PC-3 (cell line): ENCODE data around the gene TARS2. TPM values are rescaled to one million over a fixed set of nuclear protein-coding genes. Genes with fewer than 3 reads are reported as not detected.
A peak's percentile ranks its signal among the peaks of the same experiment; 100 is the strongest.

Source experiments
- ATAC-seq: fragments of 200-7000 bp; cut with Tn5 transposase; 2 replicates; pipeline ENCODE4 v1.9.1; 2020; ENCODE audit warnings: mild to moderate bottlenecking, moderate library complexity
- BruUV-seq: library from RNA; stranded (reverse); fragments of 400-500 nt; replicated peaks from 2 replicates; lab custom pipeline; 2021; lab: Mats Ljungman, UMichigan
- CTCF ChIA-PET: fragments of 300-600 bp; sonication (Branson Sonifier 250); formaldehyde crosslinking; loops from one replicate; lab custom pipeline; 2022; ENCODE audit warnings: antibody characterized with exemption; lab: Charles Lee
- POLR2A ChIA-PET: fragments of 300-600 bp; sonication (Branson Sonifier 250); formaldehyde crosslinking; loops from one replicate; lab custom pipeline; 2022; ENCODE audit warnings: antibody characterized with exemption; ENCODE audit not compliant: unreplicated experiment; lab: Charles Lee
- DNase-seq: peaks from one replicate; pipeline ENCODE4 v3.0.0-alpha.2; 2015
- H2AFZ ChIP-seq: fragments of 300-600 bp; sonication (generic); 2 replicates; pipeline ENCODE4 v1.6.0; 2016; ENCODE audit warnings: antibody characterized with exemption, low read length
- H3F3A ChIP-seq: fragments of 300-600 bp; sonication (generic); one replicate; pipeline ENCODE4 v1.6.0; 2017; ENCODE audit warnings: antibody characterized with exemption, low read length, control low read depth, mild to moderate bottlenecking; ENCODE audit not compliant: unreplicated experiment
- H3K27ac ChIP-seq: fragments of 300-600 bp; sonication (generic); 2 replicates; pipeline ENCODE4 v1.5.1; 2016; ENCODE audit warnings: mild to moderate bottlenecking, low read length
- H3K27me3 ChIP-seq: fragments of 300-600 bp; sonication (generic); 2 replicates; pipeline ENCODE4 v1.6.1; 2016; ENCODE audit warnings: low read length, mixed read lengths
- H3K36me3 ChIP-seq: fragments of 300-600 bp; sonication (generic); 2 replicates; pipeline ENCODE4 v1.6.1; 2016; ENCODE audit warnings: low read depth, mixed run types, low read length, mixed read lengths
- H3K4me1 ChIP-seq: fragments of 300-600 bp; sonication (generic); 2 replicates; pipeline ENCODE4 v1.5.1; 2016; ENCODE audit warnings: low read length; ENCODE audit not compliant: insufficient read depth
- H3K4me2 ChIP-seq: fragments of 300-600 bp; sonication (generic); 2 replicates; pipeline ENCODE4 v1.6.0; 2016; ENCODE audit warnings: low read length
- H3K4me3 ChIP-seq: fragments of 300-600 bp; sonication (generic); 2 replicates; pipeline ENCODE4 v1.5.1; 2016; ENCODE audit warnings: mild to moderate bottlenecking, low read length, mixed read lengths
- H3K79me2 ChIP-seq: fragments of 300-600 bp; sonication (generic); 2 replicates; pipeline ENCODE4 v1.6.1; 2017; ENCODE audit warnings: low read length, mixed read lengths
- H3K9ac ChIP-seq: fragments of 300-600 bp; sonication (generic); 2 replicates; pipeline ENCODE4 v1.6.0; 2016; ENCODE audit warnings: mild to moderate bottlenecking, low read length
- H3K9me2 ChIP-seq: fragments of 300-600 bp; sonication (generic); replicated peaks from 2 replicates; pipeline ENCODE4 v1.6.1; 2016; ENCODE audit warnings: mixed run types, low read length, mixed read lengths
- H3K9me3 ChIP-seq: fragments of 300-600 bp; sonication (generic); 2 replicates; pipeline ENCODE4 v1.6.1; 2016; ENCODE audit warnings: low read length, mixed read lengths
- H4K20me1 ChIP-seq: fragments of 300-600 bp; sonication (generic); 2 replicates; pipeline ENCODE4 v1.6.1; 2016; ENCODE audit warnings: low read length, mixed read lengths
- CTCF ChIP-seq: fragments of 300-600 bp; sonication (generic); conservative IDR thresholded peaks from 2 replicates; pipeline ENCODE4 v1.5.1; 2017; ENCODE audit warnings: antibody characterized with exemption, low read depth, mild to moderate bottlenecking, low read length
- EZH2 ChIP-seq: fragments of 300-600 bp; sonication (generic); IDR thresholded peaks from one replicate; pipeline ENCODE4 v1.6.1; 2017; ENCODE audit warnings: antibody characterized with exemption, mild to moderate bottlenecking, low read length; ENCODE audit not compliant: unreplicated experiment
- EZH2phosphoT487 ChIP-seq: fragments of 300-600 bp; sonication (generic); IDR thresholded peaks from 2 replicates; pipeline ENCODE4 v1.6.1; 2018; ENCODE audit warnings: mild to moderate bottlenecking, antibody characterized with exemption, low read length, borderline replicate concordance
- intact Hi-C: fragments of 100-400 bp; cut with micrococcal nuclease; formaldehyde crosslinking; loops from 2 replicates; pipeline ENCODE4 v1.9.0; 2023
- total RNA-seq: library from RNA; depleted of rRNA; stranded (reverse); fragments of >200 nt; gene quantifications from 2 replicates; pipeline ENCODE4 v1.2.3, GENCODE V29; 2014

Gene TARS2
- total RNA-seq, 1 experiment from 2014 or later = 56.2 TPM

- peaks cover 39% of the 10 kb centered on the region for H3K36me3 ChIP-seq
- CTCF ChIA-PET = no interaction called here
- no peak overlapping the region for H3K4me3 ChIP-seq
These were observed 43.0 kb upstream of the TARS2 start for GRCh38 chr1:150444232-150444631.

GRCh38 chr1:150456146-150456647 lies 31.0 kb upstream of the TARS2 start:
- ATAC-seq (no peak), DNase-seq (no peak)
- BruUV-seq = no TSS peak
- Histone ChIP-seq H3K9me2 (no peaks in the 10 kb centered on the region), H3K79me2 (no peaks in the 10 kb centered on the region), H3K4me1 (no peaks in the 10 kb centered on the region), H3K27ac (no peak overlapping the region), H3K36me3 (peaks cover 21% of the 10 kb centered on the region), H3K4me2 (no peak overlapping the region), H4K20me1 (no peaks in the 10 kb centered on the region), H3K9ac (no peak overlapping the region), H3K4me3 (no peak overlapping the region), H2AFZ (no peak overlapping the region), H3K27me3 (no peaks in the 10 kb centered on the region), H3F3A (no peaks in the 10 kb centered on the region), H3K9me3 (no peaks in the 10 kb centered on the region)
- ChIA-PET POLR2A (no interaction called here), CTCF (no interaction called here)
- intact Hi-C loops = no loop called here
- TF ChIP-seq EZH2 = no peak
- TF ChIP-seq EZH2phosphoT487 = no peak
- no peak for TF ChIP-seq CTCF

More at GRCh38 chr1:150444232-150444631, 43.0 kb upstream of the TARS2 start:
- H3K9me3 ChIP-seq = no peaks in the 10 kb centered on the region
- BruUV-seq = no TSS peak
- H2AFZ ChIP-seq = no peak overlapping the region
- intact Hi-C loops = no loop called here
- H3K4me2 ChIP-seq = no peak overlapping the region
- no peak overlapping the region for H3K27ac ChIP-seq
- DNase-seq (no peak), ATAC-seq (no peak)
- POLR2A ChIA-PET = no interaction called here
- H3K9ac ChIP-seq = no peak overlapping the region
- H3K27me3 ChIP-seq = no peaks in the 10 kb centered on the region
- H3K4me1 ChIP-seq = no peaks in the 10 kb centered on the region
- no peaks in the 10 kb centered on the region for H4K20me1 ChIP-seq
- TF ChIP-seq CTCF (no peak), EZH2 (no peak), EZH2phosphoT487 (no peak)
- H3F3A ChIP-seq = no peaks in the 10 kb centered on the region
- no peaks in the 10 kb centered on the region for H3K79me2 ChIP-seq
- no peaks in the 10 kb centered on the region for H3K9me2 ChIP-seq

GRCh38 chr1:150464422-150464826 lies 22.8 kb upstream of the TARS2 start:
- DNase-seq (peak; percentile 79), ATAC-seq (peak; percentile 66)
- H2AFZ ChIP-seq = no peak overlapping the region
- H3K9me2 ChIP-seq = no peaks in the 10 kb centered on the region
- no peaks in the 10 kb centered on the region for H3K4me1 ChIP-seq
- peak; percentile 83 for TF ChIP-seq CTCF
- no peak for TF ChIP-seq EZH2phosphoT487
- TF ChIP-seq EZH2 = no peak
- H3K27ac ChIP-seq = no peak overlapping the region
- BruUV-seq = no TSS peak
- H3F3A ChIP-seq = no peaks in the 10 kb centered on the region
- H3K27me3 ChIP-seq = no peaks in the 10 kb centered on the region
- no peaks in the 10 kb centered on the region for H3K9me3 ChIP-seq
- no peak overlapping the region for H3K4me2 ChIP-seq
- no peaks in the 10 kb centered on the region for H4K20me1 ChIP-seq
- H3K36me3 ChIP-seq = peaks cover 14% of the 10 kb centered on the region; the same call in 1 of the 2 replicates
- no peak overlapping the region for H3K9ac ChIP-seq
- intact Hi-C loops = loop anchor here (1.0 to 10.0 kb wide), 3 partner anchors 68 to 210 kb away; partner anchors contain the start of genes ADAMTSL4 and CA14
- ChIA-PET CTCF (interaction anchor here (0.6 kb wide), 1 partner anchor 35 kb away, joined by 3 read pairs; no protein-coding TSS in a partner anchor), POLR2A (no interaction called here)
- H3K4me3 ChIP-seq = no peak overlapping the region
- no peaks in the 10 kb centered on the region for H3K79me2 ChIP-seq
